GM21717 (cell line): Measurements from ENCODE around the gene CSNK2A2.

Experiments used
- ATAC-seq: cut with Tn5 transposase; IDR thresholded peaks from one replicate; pipeline ENCODE4 v1.9.1; 2021; ENCODE audit warnings: mild to moderate bottlenecking, moderate library complexity; ENCODE audit not compliant: unreplicated experiment

Gene CSNK2A2

DNA sequence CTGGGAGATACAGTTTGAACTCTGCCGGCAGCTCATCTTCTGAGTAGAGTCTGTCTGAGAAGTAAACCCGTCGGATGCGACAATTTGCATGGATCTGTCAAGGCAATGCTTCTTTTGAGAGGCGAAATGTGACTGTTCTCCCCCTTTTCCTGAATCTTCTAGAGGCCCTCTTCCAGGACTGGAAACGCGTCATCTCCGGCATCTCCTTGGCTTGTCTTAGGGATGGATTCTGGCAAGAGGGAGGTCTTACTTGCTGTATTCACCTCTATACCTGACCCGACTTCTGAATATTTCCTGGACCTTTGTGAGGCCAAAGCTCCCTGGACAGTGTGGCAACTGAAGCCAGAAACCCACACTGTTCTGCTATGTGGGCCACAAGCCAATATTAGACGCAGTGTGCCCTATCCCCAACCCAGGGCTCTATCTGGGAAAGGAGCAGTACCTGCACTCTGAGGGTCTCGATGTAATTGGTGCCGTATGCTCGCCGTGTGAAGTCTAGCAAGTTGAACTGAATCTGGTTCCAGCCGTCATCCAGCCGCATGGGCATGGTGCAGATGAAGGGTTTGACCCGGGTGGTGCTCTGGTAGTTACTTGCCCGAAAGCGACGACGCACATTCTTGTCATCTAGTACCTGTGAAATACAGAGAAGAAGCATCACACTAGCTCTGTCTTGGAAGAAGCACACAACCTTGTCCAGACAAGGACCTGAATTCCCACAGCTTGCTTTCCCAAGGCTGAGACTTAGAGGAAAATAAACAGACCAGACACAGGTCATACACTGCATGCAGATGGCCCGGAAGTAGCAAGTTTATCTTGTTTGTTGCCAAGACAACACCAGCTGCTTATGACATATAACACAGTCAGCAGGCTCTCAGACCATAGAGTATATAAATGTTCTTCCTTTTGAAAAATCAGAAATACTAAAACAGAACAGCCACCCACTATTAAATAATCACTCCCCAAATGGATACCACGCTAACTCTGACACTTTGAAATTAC is 82.8 kb downstream of the CSNK2A2 start:
- no peak for ATAC-seq

DNA sequence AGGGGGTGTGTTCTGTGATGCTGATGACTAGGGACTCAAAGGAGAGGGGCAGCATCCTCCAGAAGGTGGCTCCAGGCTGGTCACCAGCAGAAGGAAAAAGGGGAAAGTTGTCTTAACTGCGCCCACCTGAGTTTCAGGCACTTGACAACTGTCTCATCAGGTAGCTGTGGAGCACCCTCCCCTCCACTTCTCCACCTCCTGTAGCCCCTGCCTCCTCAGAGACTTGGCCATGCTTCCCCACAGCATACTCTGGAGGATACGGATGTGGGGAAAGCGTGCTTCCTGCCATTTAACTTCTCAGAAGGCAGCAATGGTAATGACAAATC is 86.6 kb downstream of the CSNK2A2 start:
- ATAC-seq: no peak

DNA sequence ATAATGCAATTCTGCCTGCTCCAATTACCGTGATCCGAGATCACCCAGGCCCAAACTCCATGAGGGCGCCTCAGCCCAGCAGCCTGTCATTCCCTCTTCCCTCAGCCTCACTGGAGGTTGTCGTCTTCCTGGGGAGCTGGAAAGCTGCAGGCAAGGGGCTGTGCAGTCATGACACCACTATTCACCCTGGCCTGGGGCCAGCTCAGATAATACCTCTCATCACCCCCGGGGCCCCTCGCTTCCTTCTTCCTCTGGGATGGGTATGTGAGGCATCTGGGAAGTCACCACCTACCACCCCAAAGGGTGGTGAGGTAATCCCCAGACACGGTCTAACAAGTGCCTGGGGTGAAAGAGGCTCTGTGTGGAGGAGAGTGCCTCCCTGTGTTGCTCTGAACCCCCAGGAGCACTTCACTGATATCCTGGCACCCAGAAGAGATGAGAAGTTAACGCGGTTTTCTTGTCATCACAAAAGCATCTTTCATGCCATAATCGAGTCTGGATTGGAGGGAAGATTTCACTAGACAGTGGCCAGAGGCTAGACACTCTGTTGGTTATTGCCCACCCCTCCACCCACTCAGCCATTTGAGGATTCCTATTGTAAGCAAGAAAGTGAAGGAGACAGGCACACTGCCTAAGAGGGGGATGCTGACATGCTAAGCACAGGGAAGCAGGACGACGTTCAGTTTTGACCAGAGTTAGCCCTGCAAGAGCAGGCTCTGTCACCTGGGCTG is 87.2 kb downstream of the CSNK2A2 start:
- ATAC-seq: no peak

DNA sequence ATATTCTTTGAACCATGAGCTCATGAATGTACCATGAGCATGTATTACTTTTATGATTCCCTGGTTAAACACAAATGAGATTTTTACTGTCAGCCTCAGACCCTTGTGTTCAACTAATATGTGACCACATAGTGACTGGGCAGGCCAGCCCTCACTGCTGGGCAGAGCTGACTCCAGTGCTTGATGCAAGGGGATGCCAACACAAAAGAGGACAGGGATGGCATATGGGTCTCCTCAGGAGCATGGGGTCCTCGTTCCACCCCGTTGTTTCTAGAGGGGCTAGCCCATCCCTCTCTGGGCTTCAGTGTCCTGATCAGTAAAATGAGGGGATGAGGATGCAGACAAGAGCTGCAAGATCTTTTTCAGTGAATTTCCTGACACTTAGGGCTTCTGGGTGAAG is 88.0 kb downstream of the CSNK2A2 start:
- ATAC-seq: no peak

DNA sequence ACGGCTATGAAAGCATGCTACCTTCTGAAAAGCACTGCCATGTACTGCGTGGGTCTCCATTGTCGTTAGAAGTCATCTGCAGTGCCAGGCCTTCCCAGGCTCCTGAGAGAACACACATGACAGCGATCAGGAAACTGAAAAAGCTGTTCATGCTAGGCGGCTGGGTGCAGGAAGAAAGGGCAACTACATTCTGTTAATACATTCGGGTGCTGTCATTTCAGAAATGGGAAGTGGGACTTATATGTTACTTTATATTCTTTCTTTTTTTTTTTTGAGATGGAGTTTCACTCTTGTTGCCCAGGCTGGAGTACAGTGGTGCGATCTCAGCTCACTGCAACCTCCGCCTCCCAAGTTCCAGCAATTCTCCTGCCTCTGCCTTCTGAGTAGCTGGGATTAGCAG is 88.6 kb downstream of the CSNK2A2 start:
- ATAC-seq: no peak
